ENCODE measurements around the gene NEU2.
"Not testable (repeated sequence)": the region's sequence is repeated elsewhere in the genome, so short reads cannot be mapped to it uniquely, and the experiment has no call there.

NEU2 gene

GRCh38 chr2:233015019-233015645, 17.3 kb upstream of the NEU2 start:
- no peak for TF ChIP-seq CTCF (conservative IDR thresholded peaks at IDR 0.05; ENCODE audit: low read depth, low read length)
- DNase-seq (ENCODE audit: low read depth), result no peak
- no peak overlapping the region for H3K4me3 ChIP-seq (ENCODE audit: low read depth, low read length)

GRCh38 chr2:233017947-233018346, 14.5 kb upstream of the NEU2 start:
- DNase-seq (ENCODE audit: low read depth), result no peak
- H3K4me3 ChIP-seq (ENCODE audit: low read depth, low read length), result no peak overlapping the region
- no peak for TF ChIP-seq CTCF (conservative IDR thresholded peaks at IDR 0.05; ENCODE audit: low read depth, low read length)

- H3K4me3 ChIP-seq (ENCODE audit: low read depth, low read length); DNase-seq (ENCODE audit: low read depth): not testable (repeated sequence)
These were observed 12.9 kb upstream of the NEU2 start for GRCh38 chr2:233019610-233020009.

GRCh38 chr2:233020454-233020853, 12.0 kb upstream of the NEU2 start:
- no peak overlapping the region for H3K4me3 ChIP-seq (ENCODE audit: low read depth, low read length)
- DNase-seq (ENCODE audit: low read depth), result no peak
- TF ChIP-seq CTCF (conservative IDR thresholded peaks at IDR 0.05; ENCODE audit: low read depth, low read length), result no peak

GRCh38 chr2:233021771-233022170, 10.7 kb upstream of the NEU2 start:
- no peak for TF ChIP-seq CTCF (conservative IDR thresholded peaks at IDR 0.05; ENCODE audit: low read depth, low read length)
- no peak overlapping the region for H3K4me3 ChIP-seq (ENCODE audit: low read depth, low read length)
- no peak for DNase-seq (ENCODE audit: low read depth)

GRCh38 chr2:233022561-233022960, 9.9 kb upstream of the NEU2 start:
- no peak overlapping the region for H3K4me3 ChIP-seq (ENCODE audit: low read depth, low read length)
- DNase-seq (ENCODE audit: low read depth), result no peak
- TF ChIP-seq CTCF (conservative IDR thresholded peaks at IDR 0.05; ENCODE audit: low read depth, low read length), result no peak

GRCh38 chr2:233023007-233023760, 9.3 kb upstream of the NEU2 start:
- no peak for DNase-seq (ENCODE audit: low read depth)
- H3K4me3 ChIP-seq (ENCODE audit: low read depth, low read length), result no peak overlapping the region
- no peak for TF ChIP-seq CTCF (conservative IDR thresholded peaks at IDR 0.05; ENCODE audit: low read depth, low read length)

All from choroid plexus epithelial cell (primary cell).